Stimulated activated CD4-positive, alpha-beta T cell treated with anti-CD3 and anti-CD28 coated beads, TNF-alpha, amount 100 ng/mL, for 1 hour (primary cell): ENCODE data around the gene ARHGAP21.
A peak's percentile ranks its signal among the peaks of the same experiment; 100 is the strongest.

ENCODE experiments used
- DNase-seq, 3 donors: peaks; one replicate each; pipeline ENCODE4 v3.0.0-alpha.2; 2020; ENCODE audit warnings: low read depth in 3 of 3, low spot score in 1 of 3

Gene ARHGAP21

GRCh38 chr10:24722676-24723385 lies 856 bp downstream of the ARHGAP21 start:
- DNase-seq, result peak in 1 of 3 donors; percentile 32

GRCh38 chr10:24722131-24722675 lies 1.5 kb downstream of the ARHGAP21 start:
- DNase-seq, result no peak

- DNase-seq, result no peak
Measured at GRCh38 chr10:24721229-24722106, 2.2 kb downstream of the ARHGAP21 start.

GRCh38 chr10:24720096-24720495 lies 3.6 kb downstream of the ARHGAP21 start:
- no peak for DNase-seq

GRCh38 chr10:24718031-24718855 lies 5.4 kb downstream of the ARHGAP21 start:
- DNase-seq, result no peak

- no peak for DNase-seq
Measured at GRCh38 chr10:24716295-24716694, 7.4 kb downstream of the ARHGAP21 start.

- no peak for DNase-seq
Measured at GRCh38 chr10:24715246-24715769, 8.4 kb downstream of the ARHGAP21 start.

GRCh38 chr10:24713086-24713485 lies 10.6 kb downstream of the ARHGAP21 start:
- DNase-seq, result no peak

GRCh38 chr10:24711465-24711864 lies 12.2 kb downstream of the ARHGAP21 start:
- no peak for DNase-seq

GRCh38 chr10:24708081-24708480 lies 15.6 kb downstream of the ARHGAP21 start:
- DNase-seq, result no peak

GRCh38 chr10:24707445-24707844 lies 16.2 kb downstream of the ARHGAP21 start:
- no peak for DNase-seq

- no peak for DNase-seq
Measured at GRCh38 chr10:24706479-24707118, 17.1 kb downstream of the ARHGAP21 start.

GRCh38 chr10:24703700-24704099 lies 20.0 kb downstream of the ARHGAP21 start:
- no peak for DNase-seq

- no peak for DNase-seq
Measured at GRCh38 chr10:24701447-24701846, 22.2 kb downstream of the ARHGAP21 start.

- no peak for DNase-seq
Measured at GRCh38 chr10:24700948-24701347, 22.7 kb downstream of the ARHGAP21 start.

- no peak for DNase-seq
Measured at GRCh38 chr10:24698270-24698669, 25.4 kb downstream of the ARHGAP21 start.

- DNase-seq, result no peak
Measured at GRCh38 chr10:24697080-24697479, 26.6 kb downstream of the ARHGAP21 start.

- DNase-seq, result no peak
Measured at GRCh38 chr10:24695452-24695851, 28.2 kb downstream of the ARHGAP21 start.

GRCh38 chr10:24694086-24694485 lies 29.6 kb downstream of the ARHGAP21 start:
- DNase-seq, result no peak

- DNase-seq, result no peak
Measured at GRCh38 chr10:24690961-24691512, 32.6 kb downstream of the ARHGAP21 start.
